ENCODE data around the gene CSK. TPM values are rescaled to one million over a fixed set of nuclear protein-coding genes. Genes with fewer than 3 reads are reported as not detected.

The CSK gene
- total and polyA plus RNA-seq, 3 donors from 2014 or later, result 41.5 to 45.6 (median 43.1) TPM

DNA sequence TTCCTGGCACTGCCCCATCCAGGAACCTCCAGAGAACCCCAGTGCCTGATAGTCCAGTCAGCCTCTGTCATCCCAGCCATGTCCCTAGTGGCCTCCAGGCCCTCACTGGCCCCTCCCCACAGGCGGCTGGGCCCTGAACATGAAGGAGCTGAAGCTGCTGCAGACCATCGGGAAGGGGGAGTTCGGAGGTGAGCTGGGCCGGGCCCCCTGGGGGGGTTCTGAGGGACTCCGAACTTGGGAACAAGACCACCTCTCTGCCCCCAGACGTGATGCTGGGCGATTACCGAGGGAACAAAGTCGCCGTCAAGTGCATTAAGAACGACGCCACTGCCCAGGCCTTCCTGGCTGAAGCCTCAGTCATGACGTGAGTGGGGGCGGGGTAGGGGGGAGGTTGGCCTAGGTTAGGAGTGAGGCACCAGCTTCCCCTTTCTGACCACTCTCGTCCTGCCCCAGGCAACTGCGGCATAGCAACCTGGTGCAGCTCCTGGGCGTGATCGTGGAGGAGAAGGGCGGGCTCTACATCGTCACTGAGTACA lies 18.7 kb downstream of the CSK start:
- Histone ChIP-seq H3K27me3 (no peaks in the 10 kb centered on the region), H3K4me3 (no peak overlapping the region), H3K27ac (no peak overlapping the region), H3K4me1 (no peaks in the 10 kb centered on the region), H3K9me3 (no peaks in the 10 kb centered on the region), H3K36me3 (ENCODE audit: low read depth, missing control alignments) (no peaks in the 10 kb centered on the region)
- TF ChIP-seq, protein P1, sequence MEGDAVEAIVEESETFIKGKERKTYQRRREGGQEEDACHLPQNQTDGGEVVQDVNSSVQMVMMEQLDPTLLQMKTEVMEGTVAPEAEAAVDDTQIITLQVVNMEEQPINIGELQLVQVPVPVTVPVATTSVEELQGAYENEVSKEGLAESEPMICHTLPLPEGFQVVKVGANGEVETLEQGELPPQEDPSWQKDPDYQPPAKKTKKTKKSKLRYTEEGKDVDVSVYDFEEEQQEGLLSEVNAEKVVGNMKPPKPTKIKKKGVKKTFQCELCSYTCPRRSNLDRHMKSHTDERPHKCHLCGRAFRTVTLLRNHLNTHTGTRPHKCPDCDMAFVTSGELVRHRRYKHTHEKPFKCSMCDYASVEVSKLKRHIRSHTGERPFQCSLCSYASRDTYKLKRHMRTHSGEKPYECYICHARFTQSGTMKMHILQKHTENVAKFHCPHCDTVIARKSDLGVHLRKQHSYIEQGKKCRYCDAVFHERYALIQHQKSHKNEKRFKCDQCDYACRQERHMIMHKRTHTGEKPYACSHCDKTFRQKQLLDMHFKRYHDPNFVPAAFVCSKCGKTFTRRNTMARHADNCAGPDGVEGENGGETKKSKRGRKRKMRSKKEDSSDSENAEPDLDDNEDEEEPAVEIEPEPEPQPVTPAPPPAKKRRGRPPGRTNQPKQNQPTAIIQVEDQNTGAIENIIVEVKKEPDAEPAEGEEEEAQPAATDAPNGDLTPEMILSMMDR (IDR thresholded peaks at IDR 0.05), result no peak
- TF ChIP-seq POLR2A (IDR thresholded peaks at IDR 0.05), result no peak
- 90 to 92% methylated on average over 10 to 20 of the region's 20 CpGs for WGBS, 2 donors
- intact Hi-C loops (cut with DNase I; ENCODE audit: low total_unique reads), result no loop called here
- no peak for DNase-seq

DNA sequence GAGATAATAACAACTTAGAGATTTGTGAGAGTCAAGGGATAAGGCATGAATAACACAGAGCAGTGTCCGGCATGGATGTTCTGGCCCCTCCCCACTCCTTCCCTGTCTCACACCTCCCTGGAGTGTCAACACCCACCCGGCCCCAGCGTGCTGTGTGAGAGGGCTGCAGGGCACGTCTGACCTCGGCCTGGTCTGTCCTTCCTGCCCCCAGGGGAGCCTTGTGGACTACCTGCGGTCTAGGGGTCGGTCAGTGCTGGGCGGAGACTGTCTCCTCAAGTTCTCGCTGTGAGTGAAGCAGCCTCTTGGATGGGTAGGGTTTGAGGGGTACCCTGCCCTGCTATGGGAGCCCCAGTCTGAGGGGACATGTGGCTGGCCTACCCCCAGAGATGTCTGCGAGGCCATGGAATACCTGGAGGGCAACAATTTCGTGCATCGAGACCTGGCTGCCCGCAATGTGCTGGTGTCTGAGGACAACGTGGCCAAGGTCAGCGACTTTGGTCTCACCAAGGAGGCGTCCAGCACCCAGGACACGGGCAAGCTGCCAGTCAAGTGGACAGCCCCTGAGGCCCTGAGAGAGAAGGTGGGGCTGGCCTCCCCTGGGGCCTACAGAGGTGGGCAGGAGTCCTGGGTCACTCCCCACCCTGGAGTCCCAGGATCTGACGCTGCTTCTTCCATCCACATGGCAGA lies 19.6 kb downstream of the CSK start:
- Histone ChIP-seq H3K4me1 (no peaks in the 10 kb centered on the region), H3K4me3 (no peak overlapping the region), H3K36me3 (ENCODE audit: low read depth, missing control alignments) (no peaks in the 10 kb centered on the region), H3K27me3 (no peaks in the 10 kb centered on the region), H3K27ac (no peak overlapping the region), H3K9me3 (no peaks in the 10 kb centered on the region)
- intact Hi-C loops (cut with DNase I; ENCODE audit: low total_unique reads), result no loop called here
- no peak for DNase-seq
- WGBS, 2 donors, result 82 to 87% methylated on average over 9 to 18 of the region's 18 CpGs
- TF ChIP-seq, protein P1 (IDR thresholded peaks at IDR 0.05), result no peak
- no peak for TF ChIP-seq POLR2A (IDR thresholded peaks at IDR 0.05)

DNA sequence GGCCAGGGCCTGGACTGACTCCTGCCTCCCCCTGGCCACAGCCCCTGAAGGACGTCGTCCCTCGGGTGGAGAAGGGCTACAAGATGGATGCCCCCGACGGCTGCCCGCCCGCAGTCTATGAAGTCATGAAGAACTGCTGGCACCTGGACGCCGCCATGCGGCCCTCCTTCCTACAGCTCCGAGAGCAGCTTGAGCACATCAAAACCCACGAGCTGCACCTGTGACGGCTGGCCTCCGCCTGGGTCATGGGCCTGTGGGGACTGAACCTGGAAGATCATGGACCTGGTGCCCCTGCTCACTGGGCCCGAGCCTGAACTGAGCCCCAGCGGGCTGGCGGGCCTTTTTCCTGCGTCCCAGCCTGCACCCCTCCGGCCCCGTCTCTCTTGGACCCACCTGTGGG lies 20.4 kb downstream of the CSK start:
- no peaks in the 10 kb centered on the region for H3K36me3 ChIP-seq (ENCODE audit: low read depth, missing control alignments)

DNA sequence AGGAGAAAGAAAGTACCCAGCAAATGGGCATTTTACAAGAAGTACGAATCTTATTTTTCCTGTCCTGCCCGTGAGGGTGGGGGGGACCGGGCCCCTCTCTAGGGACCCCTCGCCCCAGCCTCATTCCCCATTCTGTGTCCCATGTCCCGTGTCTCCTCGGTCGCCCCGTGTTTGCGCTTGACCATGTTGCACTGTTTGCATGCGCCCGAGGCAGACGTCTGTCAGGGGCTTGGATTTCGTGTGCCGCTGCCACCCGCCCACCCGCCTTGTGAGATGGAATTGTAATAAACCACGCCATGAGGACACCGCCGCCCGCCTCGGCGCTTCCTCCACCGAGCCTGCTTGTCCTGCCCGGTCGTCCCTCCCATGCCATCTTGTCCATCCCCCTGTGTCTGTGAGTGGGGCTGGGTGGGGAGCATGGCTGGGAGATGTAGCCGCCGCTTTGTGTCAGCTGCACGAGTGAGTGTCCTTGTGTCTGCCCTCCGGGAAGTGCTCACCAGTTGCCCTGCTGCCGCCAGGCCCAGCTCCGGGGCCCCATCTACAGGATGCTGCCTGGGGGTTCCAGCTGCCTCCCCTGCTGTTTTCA lies 21.1 kb downstream of the CSK start:
- intact Hi-C loops (cut with DNase I; ENCODE audit: low total_unique reads), result no loop called here
- Histone ChIP-seq H3K27ac (no peak overlapping the region), H3K4me1 (no peaks in the 10 kb centered on the region), H3K9me3 (no peaks in the 10 kb centered on the region), H3K4me3 (no peak overlapping the region), H3K36me3 (ENCODE audit: low read depth, missing control alignments) (no peaks in the 10 kb centered on the region), H3K27me3 (no peaks in the 10 kb centered on the region)
- TF ChIP-seq, protein P1 (IDR thresholded peaks at IDR 0.05), result no peak
- TF ChIP-seq POLR2A (IDR thresholded peaks at IDR 0.05), result no peak
- DNase-seq, result no peak
- 93 to 95% methylated on average over 24 to 31 of the region's 31 CpGs for WGBS, 2 donors

More for the DNA sequence above, 20.4 kb downstream of the CSK start:
- WGBS, 2 donors, result 90 to 95% methylated on average over 17 to 20 of the region's 20 CpGs
- no peak for TF ChIP-seq POLR2A (IDR thresholded peaks at IDR 0.05)
- Histone ChIP-seq H3K9me3 (no peaks in the 10 kb centered on the region), H3K27me3 (no peaks in the 10 kb centered on the region), H3K27ac (no peak overlapping the region), H3K4me3 (no peak overlapping the region), H3K4me1 (no peaks in the 10 kb centered on the region)
- intact Hi-C loops (cut with DNase I; ENCODE audit: low total_unique reads), result no loop called here
- DNase-seq, result no peak

DNA sequence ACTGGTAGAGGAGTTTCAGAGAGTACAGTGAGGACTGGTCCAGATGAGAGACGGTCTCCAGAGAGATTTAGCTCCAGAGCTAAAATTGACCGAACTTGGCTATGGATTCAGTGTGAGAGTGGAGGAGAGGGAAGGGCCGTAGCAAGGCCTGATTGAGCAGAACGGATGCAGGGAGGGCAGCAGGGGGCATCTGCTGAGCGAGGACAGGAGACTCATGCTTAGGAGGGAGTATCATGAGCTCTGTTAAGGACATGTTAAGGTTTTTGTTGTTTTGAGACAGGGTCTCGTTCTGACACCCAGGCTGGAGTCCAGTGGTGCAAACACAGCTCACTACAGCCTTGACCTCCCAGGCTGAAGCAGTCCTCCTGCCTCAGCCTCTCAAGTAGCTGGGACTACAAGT lies 23.1 kb downstream of the CSK start:
- WGBS, 2 donors, result 52 to 68% methylated on average over 6 of the region's 6 CpGs
- no peak overlapping the region for H3K4me3 ChIP-seq
- no peaks in the 10 kb centered on the region for H3K27me3 ChIP-seq
- TF ChIP-seq, protein P1 (IDR thresholded peaks at IDR 0.05), result no peak
- TF ChIP-seq POLR2A (IDR thresholded peaks at IDR 0.05), result no peak
- DNase-seq, result no peak
- H3K27ac ChIP-seq, result no peak overlapping the region
- intact Hi-C loops (cut with DNase I; ENCODE audit: low total_unique reads), result no loop called here
- H3K36me3 ChIP-seq (ENCODE audit: low read depth, missing control alignments), result no peaks in the 10 kb centered on the region
- H3K4me1 ChIP-seq, result no peaks in the 10 kb centered on the region
- no peaks in the 10 kb centered on the region for H3K9me3 ChIP-seq
